Measurements from ENCODE around the gene IL1RAPL2. TPM values are rescaled to one million over a fixed set of nuclear protein-coding genes. Genes with fewer than 3 reads are reported as not detected.

Gene IL1RAPL2
- total and polyA plus RNA-seq, 2 of the 4 experiments (the other 2 are of a cell fraction): 0.03 TPM; not detected in 1

DNA sequence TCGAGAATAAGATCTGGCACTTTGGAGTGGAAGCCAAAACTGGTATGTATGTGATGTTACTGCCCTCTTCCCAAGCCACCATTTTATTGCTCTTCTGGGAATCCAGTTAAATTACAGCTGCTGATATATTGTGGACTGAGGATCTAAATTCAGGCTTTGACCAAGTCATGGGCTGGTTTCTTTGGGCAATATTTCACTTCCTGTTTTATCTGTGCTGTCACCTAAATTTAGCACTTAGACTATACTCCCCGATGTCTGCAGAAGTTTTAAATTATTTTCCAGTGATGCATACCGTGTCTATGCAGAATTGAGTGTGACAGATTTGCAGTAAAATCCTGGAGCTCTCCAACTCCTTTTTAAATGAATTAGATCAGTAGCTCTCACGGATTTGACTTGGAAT is 554.5 kb downstream of the IL1RAPL2 start:
- Histone ChIP-seq H3K4me2 (ENCODE audit: low read depth, low read length) (no peak overlapping the region), H4K20me1 (ENCODE audit: insufficient read depth, low read length) (no peaks in the 10 kb centered on the region), H2AK5ac (ENCODE audit: low read depth, low read length) (no peak overlapping the region), H3K4ac (ENCODE audit: low read depth, low read length) (no peak overlapping the region), H2BK5ac (ENCODE audit: low read depth, low read length, poor library complexity, severe bottlenecking) (no peak overlapping the region), H2BK120ac (ENCODE audit: low read depth, low read length) (no peak overlapping the region), H3K79me1 (ENCODE audit: low read depth in 1 of 2, low read length in 2 of 2) (no peaks in the 10 kb centered on the region), H3K27ac (ENCODE audit: insufficient read depth, low read length) (no peak overlapping the region), H4K91ac (ENCODE audit: insufficient read depth, low read depth, low read length) (no peak overlapping the region), H2BK15ac (ENCODE audit: low read depth, low read length) (no peak overlapping the region), H3K56ac (ENCODE audit: extremely low read depth, insufficient read depth, low read length) (no peak overlapping the region), H2AFZ (replicated peaks; ENCODE audit: low read length, poor library complexity) (no peak overlapping the region), H4K5ac (ENCODE audit: low read depth, low read length) (no peak overlapping the region), H3K9ac (ENCODE audit: low read depth, low read length) (no peak overlapping the region), H3K4me1 (ENCODE audit: control insufficient read depth, insufficient read depth, low read length) (no peaks in the 10 kb centered on the region), H3K36me3 (ENCODE audit: control insufficient read depth, insufficient read depth, low read length) (no peaks in the 10 kb centered on the region), H2AK9ac (replicated peaks; ENCODE audit: low read depth, low read length, poor library complexity) (no peak overlapping the region), H3K9me3 (ENCODE audit: control insufficient read depth, insufficient read depth, low read length) (no peaks in the 10 kb centered on the region), H3K27me3 (ENCODE audit: control insufficient read depth, insufficient read depth, low read length) (peaks cover 1% of the 10 kb centered on the region), H3K9me1 (ENCODE audit: insufficient read depth, low read length) (no peaks in the 10 kb centered on the region), H2BK20ac (ENCODE audit: low read depth, low read length) (no peak overlapping the region), H3K23ac (ENCODE audit: low read depth, low read length) (no peak overlapping the region), H3K18ac (ENCODE audit: low read depth, low read length) (no peak overlapping the region), H4K8ac (ENCODE audit: low read depth in 2 of 2, low read length in 2 of 2) (no peak overlapping the region), H3K4me3 (ENCODE audit: insufficient read depth, low read depth, low read length) (no peak overlapping the region), H3K14ac (replicated peaks; ENCODE audit: low read depth, low read length) (no peak overlapping the region)
- DNase-seq (no peak), ATAC-seq (ENCODE audit: low read depth) (no peak)
- no CpG with 5 or more reads among the region's 4 CpGs for WGBS, 2 experiments (ENCODE audit: extremely low coverage in 2 of 2, insufficient read length in 1 of 2)
- ChIA-PET CTCF (no interaction called here), POLR2A (ENCODE audit: unreplicated experiment) (no interaction called here)
- no TSS peak for BruUV-seq (replicated peaks)
- in situ Hi-C loops (cut with MboI; ENCODE audit: low sequenced_read_pairs) (no loop called here), intact Hi-C loops (cut with micrococcal nuclease) (no loop called here), dilution Hi-C loops (cut with HindIII; ENCODE audit: low sequenced_read_pairs, unreplicated experiment) (no loop called here)
- TF ChIP-seq, protein P1, sequence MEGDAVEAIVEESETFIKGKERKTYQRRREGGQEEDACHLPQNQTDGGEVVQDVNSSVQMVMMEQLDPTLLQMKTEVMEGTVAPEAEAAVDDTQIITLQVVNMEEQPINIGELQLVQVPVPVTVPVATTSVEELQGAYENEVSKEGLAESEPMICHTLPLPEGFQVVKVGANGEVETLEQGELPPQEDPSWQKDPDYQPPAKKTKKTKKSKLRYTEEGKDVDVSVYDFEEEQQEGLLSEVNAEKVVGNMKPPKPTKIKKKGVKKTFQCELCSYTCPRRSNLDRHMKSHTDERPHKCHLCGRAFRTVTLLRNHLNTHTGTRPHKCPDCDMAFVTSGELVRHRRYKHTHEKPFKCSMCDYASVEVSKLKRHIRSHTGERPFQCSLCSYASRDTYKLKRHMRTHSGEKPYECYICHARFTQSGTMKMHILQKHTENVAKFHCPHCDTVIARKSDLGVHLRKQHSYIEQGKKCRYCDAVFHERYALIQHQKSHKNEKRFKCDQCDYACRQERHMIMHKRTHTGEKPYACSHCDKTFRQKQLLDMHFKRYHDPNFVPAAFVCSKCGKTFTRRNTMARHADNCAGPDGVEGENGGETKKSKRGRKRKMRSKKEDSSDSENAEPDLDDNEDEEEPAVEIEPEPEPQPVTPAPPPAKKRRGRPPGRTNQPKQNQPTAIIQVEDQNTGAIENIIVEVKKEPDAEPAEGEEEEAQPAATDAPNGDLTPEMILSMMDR (conservative IDR thresholded peaks at IDR 0.05; ENCODE audit: low read depth, low read length): no peak
- TF ChIP-seq POLR2A (IDR thresholded peaks at IDR 0.05; ENCODE audit: low read depth, low read length): no peak
- TF ChIP-seq MAFK (IDR thresholded peaks at IDR 0.05; ENCODE audit: low read depth, low read length): no peak
- TF ChIP-seq, protein P2, sequence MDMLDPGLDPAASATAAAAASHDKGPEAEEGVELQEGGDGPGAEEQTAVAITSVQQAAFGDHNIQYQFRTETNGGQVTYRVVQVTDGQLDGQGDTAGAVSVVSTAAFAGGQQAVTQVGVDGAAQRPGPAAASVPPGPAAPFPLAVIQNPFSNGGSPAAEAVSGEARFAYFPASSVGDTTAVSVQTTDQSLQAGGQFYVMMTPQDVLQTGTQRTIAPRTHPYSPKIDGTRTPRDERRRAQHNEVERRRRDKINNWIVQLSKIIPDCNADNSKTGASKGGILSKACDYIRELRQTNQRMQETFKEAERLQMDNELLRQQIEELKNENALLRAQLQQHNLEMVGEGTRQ (IDR thresholded peaks at IDR 0.05; ENCODE audit: low read depth, low read length): no peak
- TF ChIP-seq BHLHE40 (IDR thresholded peaks at IDR 0.05; ENCODE audit: low read depth, low read length): no peak
- TF ChIP-seq MXI1 (IDR thresholded peaks at IDR 0.05; ENCODE audit: borderline replicate concordance, low read depth, low read length): no peak
- TF ChIP-seq CHD1 (IDR thresholded peaks at IDR 0.05; ENCODE audit: low read depth, low read length): no peak
- TF ChIP-seq CEBPB (IDR thresholded peaks at IDR 0.05; ENCODE audit: low read depth, low read length): no peak
- TF ChIP-seq, protein P3, sequence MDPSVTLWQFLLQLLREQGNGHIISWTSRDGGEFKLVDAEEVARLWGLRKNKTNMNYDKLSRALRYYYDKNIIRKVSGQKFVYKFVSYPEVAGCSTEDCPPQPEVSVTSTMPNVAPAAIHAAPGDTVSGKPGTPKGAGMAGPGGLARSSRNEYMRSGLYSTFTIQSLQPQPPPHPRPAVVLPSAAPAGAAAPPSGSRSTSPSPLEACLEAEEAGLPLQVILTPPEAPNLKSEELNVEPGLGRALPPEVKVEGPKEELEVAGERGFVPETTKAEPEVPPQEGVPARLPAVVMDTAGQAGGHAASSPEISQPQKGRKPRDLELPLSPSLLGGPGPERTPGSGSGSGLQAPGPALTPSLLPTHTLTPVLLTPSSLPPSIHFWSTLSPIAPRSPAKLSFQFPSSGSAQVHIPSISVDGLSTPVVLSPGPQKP (IDR thresholded peaks at IDR 0.05; ENCODE audit: borderline replicate concordance, low read depth, low read length): no peak
- no peak for TF ChIP-seq NFE2L2 (IDR thresholded peaks at IDR 0.05; ENCODE audit: low read depth, low read length)
- TF ChIP-seq FOS (IDR thresholded peaks at IDR 0.05; ENCODE audit: low read depth, low read length): no peak
- TF ChIP-seq SMC3 (IDR thresholded peaks at IDR 0.05; ENCODE audit: low read depth, low read length): no peak
- no peak for TF ChIP-seq MAZ (IDR thresholded peaks at IDR 0.05; ENCODE audit: borderline replicate concordance, low read depth, low read length)
